Hepatocyte (in vitro differentiated cells): ENCODE data around the gene KERA.

Source experiments
- CTCF ChIP-seq: fragments of 200-600 bp; sonication (generic); IDR thresholded peaks from 2 replicates; pipeline ENCODE4 v1.5.1; 2016; ENCODE audit warnings: antibody characterized with exemption, mild to moderate bottlenecking; ENCODE audit not compliant: poor library complexity
- EZH2 ChIP-seq: fragments of 200-600 bp; sonication (generic); IDR thresholded peaks from 2 replicates; pipeline ENCODE4 v1.6.1; 2016; ENCODE audit warnings: antibody characterized with exemption, mild to moderate bottlenecking, borderline replicate concordance
- EZH2phosphoT487 ChIP-seq: fragments of 200-600 bp; sonication (generic); IDR thresholded peaks from one replicate; pipeline ENCODE4 v1.6.1; 2018; ENCODE audit warnings: antibody characterized with exemption, mild to moderate bottlenecking, low read depth, moderate library complexity; ENCODE audit not compliant: unreplicated experiment, severe bottlenecking

- TF ChIP-seq CTCF: no peak
- TF ChIP-seq EZH2: no peak
- no peak for TF ChIP-seq EZH2phosphoT487
Observed at GRCh38 chr12:91043408-91043807, 14.4 kb downstream of the KERA start.
